ENCODE results near the gene FAM181A.

GRCh38 chr14:93921001-93921806 lies 5.9 kb upstream of the FAM181A start:
- TF ChIP-seq EZH2 (IDR thresholded peaks at IDR 0.05; ENCODE audit: insufficient read depth, poor library complexity, severe bottlenecking) (no peak), EZH2phosphoT487 (IDR thresholded peaks at IDR 0.05; ENCODE audit: insufficient read depth, low read depth) (no peak)
